ENCODE measurements around the gene HMGCR. TPM values are rescaled to one million over a fixed set of nuclear protein-coding genes. Genes with fewer than 3 reads are reported as not detected.

The HMGCR gene
- total and polyA plus RNA-seq, 9 of the 15 experiments (the other 6 are each of a cell fraction or from before 2014, with no cell fraction given) = 29.5 to 155 (median 61.5) TPM

GRCh38 chr5:75361310-75361709 is 24.3 kb downstream of the HMGCR start (continued):
- no peak for TF ChIP-seq SAFB (IDR thresholded peaks at IDR 0.05; ENCODE audit: borderline replicate concordance, low read depth, low read length)
- TF ChIP-seq CTBP1 (IDR thresholded peaks at IDR 0.05; ENCODE audit: borderline replicate concordance) = no peak
- TF ChIP-seq TOE1 (IDR thresholded peaks at IDR 0.05; ENCODE audit: borderline replicate concordance) = no peak
- no peak for TF ChIP-seq TOE1 (CRISPR knock-in tag; IDR thresholded peaks at IDR 0.05; ENCODE audit: borderline replicate concordance, low read depth)
- TF ChIP-seq PTRF (tag; IDR thresholded peaks at IDR 0.05) = no peak
- no peak for TF ChIP-seq HMBOX1 (IDR thresholded peaks at IDR 0.05)

GRCh38 chr5:75362474-75362975 is 25.5 kb downstream of the HMGCR start:
- Histone ChIP-seq H3K4me3 (no peak overlapping the region), H3K9me1 (ENCODE audit: control insufficient read depth, insufficient read depth, low read length) (no peaks in the 10 kb centered on the region), H3K27ac (ENCODE audit: extremely low read depth, low read depth, low read length) (no peak overlapping the region), H2AFZ (ENCODE audit: low read depth, low read length) (no peak overlapping the region), H3K36me3 (ENCODE audit: control insufficient read depth, insufficient read depth, low read length) (peaks cover 52% of the 10 kb centered on the region), H3K9ac (ENCODE audit: insufficient read depth in 1 of 2, low read depth in 2 of 2, low read length in 2 of 2) (no peak overlapping the region), H4K20me1 (replicated peaks; ENCODE audit: control insufficient read depth, insufficient read depth, low read length) (no peaks in the 10 kb centered on the region), H3K4me1 (replicated peaks in 1 of 2; ENCODE audit: control insufficient read depth in 2 of 2, insufficient read depth in 2 of 2, low read length in 2 of 2) (peaks cover 0 to 3% of the 10 kb centered on the region in 2 experiments; a peak in 1 of 5 replicates), H3K79me2 (ENCODE audit: control insufficient read depth, insufficient read depth, low read length) (no peaks in the 10 kb centered on the region), H3K9me3 (replicated peaks; ENCODE audit: control insufficient read depth, insufficient read depth, low read depth, low read length) (no peaks in the 10 kb centered on the region), H3K4me2 (ENCODE audit: insufficient read depth, low read length) (no peak overlapping the region), H3K27me3 (ENCODE audit: control insufficient read depth in 2 of 2, insufficient read depth in 2 of 2, low read length in 2 of 2) (no peaks in the 10 kb centered on the region)
- ChIA-PET POLR2A (interaction anchor here (0.6 to 3.6 kb wide), 4 partner anchors 8 to 26 kb away, joined by 3 to 12 read pairs (median 4); partner anchors contain the start of gene HMGCR), CTCF (ENCODE audit: low intra/inter-chr PET ratio) (no interaction called here)
- no peak for FAIRE-seq
- BruUV-seq (replicated peaks) = no TSS peak
- WGBS (ENCODE audit: insufficient coverage, low coverage, missing lambda C conversion rate) = 94% methylated on average over 4 of the region's 4 CpGs
- 0 out of 2 replicates have a peak, but pooled peaks have one; percentile 51 for TF ChIP-seq POLR2A (conservative IDR thresholded peaks at IDR 0.05)
- no peak for TF ChIP-seq DACH1 (IDR thresholded peaks at IDR 0.05; ENCODE audit: partially characterized antibody)
- no peak for TF ChIP-seq ZNF217 (CRISPR knock-in tag; IDR thresholded peaks at IDR 0.05)
- peak; percentile 48; the same call in 1 of the 2 replicates for TF ChIP-seq SUPT5H (IDR thresholded peaks at IDR 0.05)
- in situ Hi-C loops (cut with MboI) = no loop called here
- no peak for DNase-seq (ENCODE audit: extremely low read depth in 1 of 4, low spot score in 3 of 4)
- peak; percentile 8; the same call in 1 of the 3 replicates for ATAC-seq
- intact Hi-C loops (cut with micrococcal nuclease) = loop anchor here (10.0 kb wide), 1 partner anchor 302 kb away; no protein-coding TSS in a partner anchor

Data from K562 (cell line).